Rectal smooth muscle tissue (tissue), 1 donor: ENCODE data around the gene TRAF7.
"Not testable (repeated sequence)": the region's sequence is repeated elsewhere in the genome, so short reads cannot be mapped to it uniquely, and the experiment has no call there.

Source experiments
- H3K27ac ChIP-seq: one replicate; pipeline ENCODE4 v1.7.0; 2013; ENCODE audit warnings: low read depth, low read length, inconsistent platforms
- H3K27me3 ChIP-seq: one replicate; pipeline ENCODE4 v1.7.0; 2013; ENCODE audit warnings: low read length; ENCODE audit not compliant: control insufficient read depth, insufficient read depth
- H3K36me3 ChIP-seq: one replicate; pipeline ENCODE4 v1.7.0; 2013; ENCODE audit warnings: low read length; ENCODE audit not compliant: control insufficient read depth, insufficient read depth
- H3K4me1 ChIP-seq: one replicate; pipeline ENCODE4 v1.7.0; 2013; ENCODE audit warnings: low read length; ENCODE audit not compliant: control insufficient read depth, insufficient read depth
- H3K4me3 ChIP-seq: one replicate; pipeline ENCODE4 v1.7.0; 2013; ENCODE audit warnings: low read length
- H3K9ac ChIP-seq: one replicate; pipeline ENCODE4 v1.7.0; 2013; ENCODE audit warnings: low read length

Gene TRAF7

GRCh38 chr16:2114225-2114624, 41.4 kb upstream of the TRAF7 start:
- not testable (repeated sequence) for H3K36me3 ChIP-seq, H3K27ac ChIP-seq

GRCh38 chr16:2114885-2115590, 40.5 kb upstream of the TRAF7 start:
- not testable (repeated sequence) for H3K9ac ChIP-seq, H3K4me3 ChIP-seq, H3K27me3 ChIP-seq, H3K4me1 ChIP-seq, H3K36me3 ChIP-seq, H3K27ac ChIP-seq

More at GRCh38 chr16:2114225-2114624, 41.4 kb upstream of the TRAF7 start:
- not testable (repeated sequence) for H3K4me1 ChIP-seq, H3K4me3 ChIP-seq, H3K9ac ChIP-seq, H3K27me3 ChIP-seq

- H3K4me1 ChIP-seq = no peaks in the 10 kb centered on the region
These were observed 40.0 kb upstream of the TRAF7 start for GRCh38 chr16:2115591-2115973.

GRCh38 chr16:2116428-2116827, 39.2 kb upstream of the TRAF7 start:
- not testable (repeated sequence) for H3K27ac ChIP-seq, H3K27me3 ChIP-seq, H3K4me1 ChIP-seq, H3K4me3 ChIP-seq, H3K36me3 ChIP-seq, H3K9ac ChIP-seq

More at GRCh38 chr16:2115591-2115973, 40.0 kb upstream of the TRAF7 start:
- Histone ChIP-seq H3K9ac (no peak overlapping the region), H3K4me3 (no peak overlapping the region), H3K27me3 (no peaks in the 10 kb centered on the region), H3K27ac (no peak overlapping the region), H3K36me3 (peaks cover 3% of the 10 kb centered on the region)

GRCh38 chr16:2117341-2117740, 38.2 kb upstream of the TRAF7 start:
- not testable (repeated sequence) for H3K27ac ChIP-seq, H3K27me3 ChIP-seq, H3K4me1 ChIP-seq, H3K36me3 ChIP-seq, H3K4me3 ChIP-seq, H3K9ac ChIP-seq

- not testable (repeated sequence) for H3K9ac ChIP-seq, H3K36me3 ChIP-seq, H3K27ac ChIP-seq, H3K27me3 ChIP-seq, H3K4me3 ChIP-seq
- peaks cover 12% of the 10 kb centered on the region for H3K4me1 ChIP-seq
These were observed 37.4 kb upstream of the TRAF7 start for GRCh38 chr16:2117960-2118722.

GRCh38 chr16:2121325-2121724, 34.3 kb upstream of the TRAF7 start:
- not testable (repeated sequence) for H3K9ac ChIP-seq, H3K27me3 ChIP-seq, H3K36me3 ChIP-seq
- Histone ChIP-seq H3K4me1 (peaks cover 30% of the 10 kb centered on the region), H3K4me3 (peak overlapping the region; percentile 27), H3K27ac (peak overlapping the region; percentile 98)

- peak overlapping the region; percentile 98 for H3K27ac ChIP-seq
- no peaks in the 10 kb centered on the region for H3K27me3 ChIP-seq
- H3K9ac ChIP-seq = no peak overlapping the region
- H3K36me3 ChIP-seq = no peaks in the 10 kb centered on the region
- peak overlapping the region; percentile 27 for H3K4me3 ChIP-seq
- peaks cover 35% of the 10 kb centered on the region for H3K4me1 ChIP-seq
These were observed 33.7 kb upstream of the TRAF7 start for GRCh38 chr16:2121853-2122252.

GRCh38 chr16:2122429-2122828, 33.2 kb upstream of the TRAF7 start:
- Histone ChIP-seq H3K36me3 (no peaks in the 10 kb centered on the region), H3K27ac (peak overlapping the region; percentile 98), H3K4me3 (peak overlapping the region; percentile 44), H3K9ac (no peak overlapping the region), H3K27me3 (no peaks in the 10 kb centered on the region), H3K4me1 (peaks cover 40% of the 10 kb centered on the region)

- Histone ChIP-seq H3K4me3 (peak overlapping the region; percentile 32), H3K27ac (peak overlapping the region; percentile 98), H3K4me1 (peaks cover 40% of the 10 kb centered on the region)
- H3K27me3 ChIP-seq, H3K36me3 ChIP-seq, H3K9ac ChIP-seq: not testable (repeated sequence)
These were observed 32.5 kb upstream of the TRAF7 start for GRCh38 chr16:2122934-2123683.

- peak overlapping the region; percentile 98 for H3K27ac ChIP-seq
- peak overlapping the region; percentile 32 for H3K4me3 ChIP-seq
- not testable (repeated sequence) for H3K27me3 ChIP-seq, H3K36me3 ChIP-seq, H3K9ac ChIP-seq
- H3K4me1 ChIP-seq = peaks cover 40% of the 10 kb centered on the region
These were observed 31.7 kb upstream of the TRAF7 start for GRCh38 chr16:2123706-2124376.

- not testable (repeated sequence) for H3K27me3 ChIP-seq, H3K9ac ChIP-seq, H3K36me3 ChIP-seq
- peaks cover 40% of the 10 kb centered on the region for H3K4me1 ChIP-seq
- H3K4me3 ChIP-seq = peak overlapping the region; percentile 40
- H3K27ac ChIP-seq = peak overlapping the region; percentile 98
These were observed 31.2 kb upstream of the TRAF7 start for GRCh38 chr16:2124377-2124693.
